ENCODE results near the gene FAAP20. TPM values are rescaled to one million over a fixed set of nuclear protein-coding genes. Genes with fewer than 3 reads are reported as not detected.

Gene FAAP20
- total RNA-seq, 4 donors from 2014 or later, result 19.4 to 84.5 (median 34.9) TPM

- Histone ChIP-seq H3K27ac (no peak overlapping the region), H3K36me3 (no peaks in the 10 kb centered on the region), H3K4me1 (peaks cover 26 to 51% (median 40%) of the 10 kb centered on the region in 4 donors), H3K9me3 (no peaks in the 10 kb centered on the region), H3K27me3 (no peaks in the 10 kb centered on the region), H3K4me3 (no peak overlapping the region)
- no peak for TF ChIP-seq EP300 (IDR thresholded peaks at IDR 0.05; ENCODE audit: low read depth)
- no peak for TF ChIP-seq POLR2A (IDR thresholded peaks at IDR 0.05)
- no peak for TF ChIP-seq POLR2AphosphoS5 (IDR thresholded peaks at IDR 0.05)
- TF ChIP-seq CTCF (IDR thresholded peaks at IDR 0.05), result no peak
- 85 to 90% methylated on average over 7 to 9 of the region's 9 CpGs for WGBS, 2 donors (ENCODE audit: low coverage in 1 of 2)
- in situ Hi-C loops (cut with MboI; ENCODE audit: low pct_ligation_motif_present in 1 of 4, low pct_unique_long_range_greater_than_20kb in 1 of 4, low sequenced_read_pairs in 3 of 4), result loop anchor here in 3 of 4 donors (10.0 to 25.0 kb wide), 2 partner anchors 110 to 173 kb away; no protein-coding TSS in a partner anchor
- intact Hi-C loops (cut with DNase I; ENCODE audit: low total_unique reads), result no loop called here
- DNase-seq, result no peak
These were observed 7.5 kb upstream of the FAAP20 start for GRCh38 chr1:2202008-2202575.

DNA sequence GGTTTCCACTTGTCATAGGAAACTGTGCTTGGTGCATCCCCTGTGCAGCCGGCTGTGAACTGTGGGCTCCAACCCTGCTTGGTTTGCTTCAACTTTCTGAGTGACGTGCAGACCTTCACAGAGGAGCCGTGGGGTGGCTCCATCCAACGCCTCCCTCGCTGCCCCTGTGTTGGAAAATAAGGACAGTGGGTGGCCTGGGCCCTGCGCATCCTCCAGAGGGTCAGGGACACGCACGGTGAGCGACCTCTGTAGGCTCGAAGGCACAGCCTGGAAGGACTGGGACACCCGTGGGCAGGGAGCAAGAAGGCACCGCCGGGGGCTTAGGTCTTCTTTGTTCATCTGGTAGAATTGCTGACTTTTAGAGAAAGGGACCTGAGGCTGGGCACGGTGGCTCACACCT is 6.5 kb upstream of the FAAP20 start:
- WGBS, 2 donors (ENCODE audit: low coverage in 1 of 2), result 86% methylated on average over 14 of the region's 14 CpGs; no CpG with 5 or more reads in 1 of the 2 donors
- Histone ChIP-seq H3K27ac (no peak overlapping the region), H3K4me1 (peaks cover 26 to 45% (median 37%) of the 10 kb centered on the region in 4 donors), H3K27me3 (no peaks in the 10 kb centered on the region), H3K36me3 (no peaks in the 10 kb centered on the region), H3K9me3 (no peaks in the 10 kb centered on the region), H3K4me3 (no peak overlapping the region)
- in situ Hi-C loops (cut with MboI; ENCODE audit: low pct_ligation_motif_present in 1 of 4, low pct_unique_long_range_greater_than_20kb in 1 of 4, low sequenced_read_pairs in 3 of 4), result loop anchor here in 3 of 4 donors (10.0 to 25.0 kb wide), 2 partner anchors 111 to 174 kb away; no protein-coding TSS in a partner anchor
- TF ChIP-seq POLR2AphosphoS5 (IDR thresholded peaks at IDR 0.05) (no peak), POLR2A (IDR thresholded peaks at IDR 0.05) (no peak), EP300 (IDR thresholded peaks at IDR 0.05; ENCODE audit: low read depth) (no peak), CTCF (IDR thresholded peaks at IDR 0.05) (no peak)
- intact Hi-C loops (cut with DNase I; ENCODE audit: low total_unique reads), result no loop called here
- no peak for DNase-seq

GRCh38 chr1:2200308-2200943 is 5.9 kb upstream of the FAAP20 start:
- intact Hi-C loops (cut with DNase I; ENCODE audit: low total_unique reads), result no loop called here
- in situ Hi-C loops (cut with MboI; ENCODE audit: low pct_ligation_motif_present in 1 of 4, low pct_unique_long_range_greater_than_20kb in 1 of 4, low sequenced_read_pairs in 3 of 4), result loop anchor here in 3 of 4 donors (10.0 to 25.0 kb wide), 2 partner anchors 112 to 174 kb away; no protein-coding TSS in a partner anchor
- Histone ChIP-seq H3K27me3 (no peaks in the 10 kb centered on the region), H3K36me3 (no peaks in the 10 kb centered on the region), H3K27ac (peak overlapping the region in 1 of 4 donors; percentile 89), H3K4me1 (peaks cover 20 to 45% (median 36%) of the 10 kb centered on the region in 4 donors), H3K4me3 (no peak overlapping the region), H3K9me3 (no peaks in the 10 kb centered on the region)
- DNase-seq, result no peak
- TF ChIP-seq EP300 (IDR thresholded peaks at IDR 0.05; ENCODE audit: low read depth), result no peak
- TF ChIP-seq CTCF (IDR thresholded peaks at IDR 0.05), result no peak
- no peak for TF ChIP-seq POLR2AphosphoS5 (IDR thresholded peaks at IDR 0.05)
- no peak for TF ChIP-seq POLR2A (IDR thresholded peaks at IDR 0.05)
- WGBS, 2 donors (ENCODE audit: low coverage in 1 of 2), result 78% methylated on average over 21 of the region's 21 CpGs; no CpG with 5 or more reads in 1 of the 2 donors

DNA sequence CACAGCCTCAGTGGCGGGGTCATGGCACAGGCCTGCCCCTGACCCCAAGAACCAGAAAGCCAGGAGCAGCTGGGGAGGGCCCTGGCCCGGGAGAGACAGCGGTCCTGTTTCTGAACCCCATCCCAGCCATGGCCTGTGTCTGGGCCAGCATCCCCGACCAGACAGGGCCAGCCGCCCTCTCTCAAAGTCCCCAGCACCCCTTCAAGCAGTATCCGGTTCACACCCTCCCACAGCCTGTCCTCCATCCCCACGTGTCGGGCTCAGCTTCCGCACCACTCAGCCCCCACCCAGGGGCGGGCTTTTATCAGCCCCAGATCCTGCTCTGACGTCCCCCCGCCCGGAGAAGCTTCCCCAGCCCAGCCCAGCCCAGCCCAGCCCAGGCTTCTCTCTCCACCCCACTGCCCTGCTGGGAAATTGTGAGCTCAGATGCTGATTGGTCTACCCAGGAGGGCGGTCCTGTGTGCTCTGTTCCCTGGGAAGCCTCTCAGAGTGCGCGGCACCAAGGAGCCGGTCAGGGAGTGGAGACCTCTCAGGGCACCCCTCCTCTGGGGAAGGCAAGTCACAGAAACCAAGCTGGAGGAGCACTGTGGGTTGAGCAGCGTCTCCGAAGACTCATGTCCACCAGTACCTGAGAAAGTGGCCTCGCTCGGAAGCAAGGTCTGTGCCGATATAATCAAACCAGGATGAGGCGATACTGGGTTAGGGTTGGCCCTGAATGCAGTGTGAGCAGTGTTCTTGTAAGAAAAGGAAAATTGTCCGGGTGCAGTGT is 4.7 kb upstream of the FAAP20 start:
- Histone ChIP-seq H3K27ac (peak overlapping the region; percentile 82 to 89 (median 88)), H3K4me1 (peaks cover 16 to 44% (median 33%) of the 10 kb centered on the region in 4 donors), H3K9me3 (no peaks in the 10 kb centered on the region), H3K27me3 (no peaks in the 10 kb centered on the region), H3K4me3 (peak overlapping the region; percentile 22 to 39 (median 31)), H3K36me3 (no peaks in the 10 kb centered on the region)
- in situ Hi-C loops (cut with MboI; ENCODE audit: low pct_ligation_motif_present in 1 of 4, low pct_unique_long_range_greater_than_20kb in 1 of 4, low sequenced_read_pairs in 3 of 4), result loop anchor here (5.0 to 25.0 kb wide), 4 partner anchors 186 to 588 kb away; partner anchors contain the start of genes HES5 (in 1 of the 4) and PANK4 (in 1 of the 4)
- TF ChIP-seq CTCF (IDR thresholded peaks at IDR 0.05), result no peak
- TF ChIP-seq POLR2AphosphoS5 (IDR thresholded peaks at IDR 0.05), result peak; percentile 81 to 89 (median 85)
- TF ChIP-seq POLR2A (IDR thresholded peaks at IDR 0.05), result peak; percentile 86
- TF ChIP-seq EP300 (IDR thresholded peaks at IDR 0.05; ENCODE audit: low read depth), result no peak
- 13% methylated on average over 19 of the region's 24 CpGs; no CpG with 5 or more reads in 1 of the 2 donors for WGBS, 2 donors (ENCODE audit: low coverage in 1 of 2)
- DNase-seq, result peak; percentile 92
- intact Hi-C loops (cut with DNase I; ENCODE audit: low total_unique reads), result loop anchor here (10.0 kb wide), 1 partner anchor 1426 kb away; the partner anchor contains the start of gene TPRG1L
